DMS 273 treated with DMSO at 0.1 percent for 48 hours (cell line): ENCODE results near the gene MAPK8.

Source experiments
- DNase-seq: peaks from one replicate; lab custom pipeline; 2025; lab: John Stamatoyannopoulos, UW

The MAPK8 gene

DNA sequence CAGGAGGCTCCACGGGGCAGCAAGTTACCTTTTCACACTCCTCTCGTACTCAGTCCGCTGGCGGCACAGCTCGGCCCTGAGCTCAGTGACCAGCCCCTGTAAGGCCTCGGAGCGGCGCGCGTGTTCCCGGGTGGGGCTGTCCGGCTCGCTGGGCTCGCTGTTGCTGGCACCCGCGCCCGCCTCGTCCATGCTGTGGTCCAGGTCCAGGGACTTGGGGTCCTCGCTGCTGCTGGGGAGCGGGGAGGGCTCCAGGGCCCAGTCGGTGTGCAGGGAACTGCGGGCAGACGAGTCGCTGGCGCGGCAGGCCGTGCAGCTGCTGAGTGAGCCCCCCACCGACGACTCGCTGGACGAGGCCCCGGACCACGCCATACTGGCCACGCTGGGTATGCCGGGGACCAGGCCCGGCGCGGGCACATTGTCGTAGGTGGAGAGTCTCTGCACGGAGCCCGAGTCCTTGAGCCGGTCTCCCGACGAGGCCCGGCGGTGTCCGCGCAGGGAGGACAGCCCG is 143.8 kb downstream of the MAPK8 start:
- DNase-seq = no peak

DNA sequence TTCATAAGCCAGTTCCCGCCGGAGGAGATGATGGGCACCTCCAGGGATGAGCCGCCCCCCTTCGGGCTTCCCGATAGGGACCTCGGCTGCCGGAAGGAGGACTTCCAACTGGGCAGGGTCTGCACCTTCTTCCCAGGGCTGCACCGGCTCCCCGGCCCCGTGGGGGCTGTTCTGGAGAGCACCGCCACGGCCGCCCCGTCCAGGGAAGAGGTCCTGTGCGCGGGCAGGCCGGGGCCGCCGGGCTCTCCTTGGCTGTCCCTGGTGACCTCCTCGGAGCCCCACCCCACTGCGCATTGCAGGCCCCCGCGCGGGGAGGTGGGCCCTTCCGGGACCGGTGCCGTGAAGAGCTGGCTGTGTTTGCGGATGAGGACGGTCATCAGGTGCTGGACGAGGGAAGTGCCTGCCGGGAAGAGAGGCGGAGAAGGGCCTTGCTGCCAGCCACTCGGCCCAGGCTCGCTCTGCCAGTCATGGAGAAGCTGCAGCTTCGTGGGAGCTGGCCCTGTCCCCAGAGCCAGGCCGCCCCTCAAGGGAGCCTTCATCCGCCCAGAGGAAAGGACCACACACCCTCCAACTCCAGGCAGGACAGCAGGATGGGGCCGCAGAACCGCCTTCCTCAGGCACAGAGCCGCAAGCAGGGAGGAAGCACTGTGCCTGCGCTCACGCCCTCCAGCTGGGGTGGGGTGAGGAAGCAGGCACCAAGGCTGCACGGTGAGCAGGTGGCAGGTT is 144.4 kb downstream of the MAPK8 start:
- DNase-seq = no peak

DNA sequence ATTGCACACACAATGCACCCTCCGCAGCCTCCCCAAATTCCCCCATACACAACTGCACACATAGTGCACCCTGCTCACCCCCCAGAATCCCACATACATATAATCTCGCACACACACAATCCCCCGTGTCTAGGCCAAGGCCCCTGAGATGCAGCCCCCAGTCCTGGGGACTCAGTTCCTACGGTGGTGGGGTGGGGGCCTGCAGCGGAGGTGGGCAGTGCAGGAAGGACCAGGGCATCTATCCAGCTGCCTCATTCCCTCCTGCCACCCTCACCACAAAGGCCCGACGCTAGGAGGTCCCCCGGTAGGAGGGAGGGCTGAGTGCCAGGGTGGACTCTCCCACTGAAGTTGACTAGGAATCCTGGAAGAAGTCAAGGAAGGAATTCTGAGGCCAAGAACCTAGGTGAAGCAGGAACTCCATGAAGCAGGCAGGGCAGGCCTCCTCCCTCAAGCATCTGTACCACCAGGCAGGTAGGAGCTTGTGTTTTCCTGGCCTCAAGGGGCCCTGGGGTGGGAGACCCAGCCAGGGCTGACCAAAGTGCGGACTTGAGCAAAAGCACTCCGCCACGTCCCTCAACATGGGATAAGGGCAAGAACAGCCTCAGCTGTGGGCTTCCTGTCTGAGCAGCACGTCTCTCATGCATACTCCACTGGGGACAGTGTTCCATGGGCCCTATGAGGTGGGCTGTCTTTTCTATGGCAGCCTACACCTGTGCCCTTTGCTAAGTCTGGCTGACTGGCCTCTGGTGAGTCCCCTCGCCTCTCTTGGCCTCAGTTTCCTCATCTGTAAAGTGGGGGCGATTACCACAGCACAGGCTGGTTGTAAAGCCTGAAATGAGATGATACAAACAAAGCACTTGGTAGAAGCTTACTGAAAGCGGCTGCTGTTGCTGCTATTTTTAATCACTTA is 145.7 kb downstream of the MAPK8 start:
- no peak for DNase-seq

DNA sequence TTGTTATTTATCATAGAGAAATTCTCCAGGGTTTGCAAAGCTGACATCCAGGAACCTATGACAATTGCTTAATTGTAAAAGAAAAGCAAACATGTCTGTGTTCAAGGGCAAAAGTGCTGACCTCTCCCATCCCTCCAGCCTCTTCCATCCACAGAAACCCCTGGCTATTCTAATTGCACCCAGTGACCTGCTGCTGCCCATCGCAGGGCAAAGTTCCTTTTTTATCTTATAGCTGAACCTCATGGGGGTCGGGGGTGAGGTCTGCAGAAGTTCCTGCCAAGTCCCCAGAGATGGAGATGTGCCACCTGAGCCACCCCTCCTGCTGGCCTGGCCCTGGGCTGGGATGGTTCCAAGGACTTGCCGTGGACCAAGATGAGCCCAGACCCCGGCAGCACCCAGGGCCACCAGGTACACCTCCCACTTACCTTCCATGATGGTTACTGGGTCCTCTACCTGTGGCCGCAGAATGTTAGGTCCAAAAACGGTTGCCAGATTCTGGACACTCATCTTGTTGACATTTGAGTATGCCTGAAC is 146.5 kb downstream of the MAPK8 start:
- no peak for DNase-seq

DNA sequence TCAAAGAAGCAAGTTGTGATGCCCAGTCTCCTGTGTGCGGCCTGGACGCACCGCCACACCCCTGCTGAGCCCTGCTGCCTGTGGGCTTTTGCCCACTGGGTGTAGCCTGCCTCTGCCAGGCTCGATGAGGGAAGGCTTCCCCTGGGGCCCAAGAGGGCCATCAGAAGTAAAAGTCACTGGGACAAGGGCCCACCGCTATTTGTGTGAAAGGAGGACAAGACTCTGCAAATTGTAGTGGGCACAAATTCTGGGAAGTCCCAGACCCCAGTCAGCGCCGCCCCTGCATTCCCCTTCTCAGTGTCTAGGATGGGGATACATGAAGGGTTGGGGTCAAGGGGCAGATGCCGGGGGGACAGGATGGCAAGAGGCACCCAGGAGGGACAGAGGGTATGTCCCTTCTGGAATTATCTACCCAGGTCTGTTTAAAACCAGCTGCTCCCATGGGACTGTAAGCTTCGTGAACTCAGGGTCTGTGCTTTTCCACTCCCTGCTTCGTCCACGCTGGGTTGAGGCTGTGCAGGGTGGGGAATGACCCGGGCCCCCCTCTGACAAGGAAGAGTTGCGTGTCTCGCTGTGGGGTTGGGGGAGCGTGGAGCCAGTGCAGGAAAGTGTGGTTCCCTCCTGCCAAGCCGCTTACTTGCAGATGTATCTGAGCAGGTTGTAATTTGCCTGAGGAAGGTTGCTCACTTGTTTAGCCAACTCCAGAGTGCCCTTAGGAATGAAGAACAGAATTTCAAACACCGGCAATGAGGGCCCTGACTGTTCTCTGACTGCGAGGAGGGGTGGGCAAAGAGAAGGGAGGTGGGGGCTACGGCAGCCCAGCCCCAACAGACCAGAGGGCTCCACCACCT is 147.2 kb downstream of the MAPK8 start:
- DNase-seq = no peak

DNA sequence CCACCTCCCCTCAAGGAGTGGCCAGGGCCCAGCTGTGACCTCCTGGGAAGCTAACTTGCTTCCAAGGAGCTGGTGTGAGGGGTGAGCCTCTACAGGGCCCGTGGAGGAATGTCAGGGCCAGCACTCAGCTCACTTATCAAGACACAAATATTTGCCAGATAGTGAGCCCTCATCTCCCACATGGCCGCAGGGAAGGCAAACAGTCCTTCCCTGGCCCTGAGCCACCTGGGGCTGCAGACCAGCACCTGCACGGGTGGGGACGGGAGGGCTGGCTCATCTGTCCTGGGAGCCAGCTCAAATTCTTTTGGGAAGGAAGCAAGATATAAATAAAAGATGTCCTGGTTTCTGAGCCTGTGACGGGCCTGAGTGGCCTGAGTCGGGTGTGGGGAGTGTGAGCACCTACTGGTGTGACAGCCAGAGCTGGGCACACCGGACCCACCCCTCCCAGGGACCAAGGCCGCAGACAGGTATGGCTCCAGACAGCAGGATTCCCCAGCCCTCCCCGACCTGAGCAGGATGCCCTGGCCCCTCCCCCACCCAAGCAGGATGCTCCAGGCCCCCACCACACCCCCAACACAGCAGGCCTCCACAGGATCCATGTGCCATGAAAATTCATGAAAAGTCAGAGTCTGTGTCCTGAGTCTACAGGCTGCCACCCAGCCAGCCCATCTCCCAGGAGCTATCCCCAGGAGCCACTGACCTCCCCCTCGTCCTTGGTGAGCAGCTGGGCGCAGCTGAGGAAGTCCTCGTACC is 148.0 kb downstream of the MAPK8 start:
- DNase-seq = no peak

DNA sequence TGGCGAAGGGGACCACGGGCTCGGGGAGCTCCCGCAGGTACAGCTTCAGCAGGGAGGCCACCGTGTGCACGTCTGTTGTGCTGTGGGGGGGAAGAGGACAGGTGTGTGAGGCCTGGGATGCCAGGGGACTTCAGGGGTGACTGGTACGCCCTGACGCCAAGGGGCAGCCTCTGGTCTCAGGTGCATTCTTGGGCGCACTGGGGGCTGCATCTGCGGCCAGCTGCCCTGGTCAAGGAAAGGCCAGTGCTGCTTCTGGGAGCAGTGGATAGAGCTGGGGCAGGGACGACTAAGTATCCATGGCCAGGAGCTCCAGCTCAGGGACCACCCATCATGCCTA is 148.5 kb downstream of the MAPK8 start:
- no peak for DNase-seq

DNA sequence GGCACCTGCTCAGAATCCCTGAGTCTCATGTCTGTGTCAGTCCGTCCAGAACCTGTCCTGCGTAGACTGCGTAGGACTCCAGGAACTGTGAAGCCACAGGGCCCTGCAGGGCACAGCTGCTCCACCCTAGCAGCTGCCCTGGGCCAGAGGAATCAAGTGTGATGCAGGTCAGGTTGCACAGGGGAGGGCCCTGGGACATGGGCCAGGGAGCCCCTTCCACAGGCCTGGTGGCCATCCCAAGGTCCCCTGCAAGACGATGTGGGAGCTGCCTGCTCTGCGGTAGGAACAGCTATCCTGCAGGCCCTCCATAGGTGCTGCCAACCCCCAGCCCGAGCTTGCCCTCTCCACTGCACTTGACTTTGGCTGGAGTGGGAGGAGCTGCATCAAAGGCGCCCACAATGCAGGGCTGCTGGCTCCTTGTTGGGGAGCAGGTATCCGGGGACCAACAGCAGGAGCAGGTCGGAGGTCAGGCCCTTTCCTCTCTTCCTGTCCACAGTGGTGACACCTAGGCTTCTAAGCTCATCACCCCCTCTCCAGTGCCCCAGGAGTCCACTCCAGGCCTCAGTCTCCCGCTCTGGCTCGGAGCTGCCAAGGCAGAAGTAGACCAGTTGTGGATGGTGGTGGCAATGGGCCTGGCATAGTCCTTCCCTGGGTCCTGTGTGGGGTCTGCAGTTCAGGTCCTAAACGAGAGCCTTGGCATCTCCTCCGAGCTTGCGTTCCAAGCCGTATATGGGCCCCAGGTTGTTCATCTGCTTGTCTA is 149.1 kb downstream of the MAPK8 start:
- DNase-seq = no peak

DNA sequence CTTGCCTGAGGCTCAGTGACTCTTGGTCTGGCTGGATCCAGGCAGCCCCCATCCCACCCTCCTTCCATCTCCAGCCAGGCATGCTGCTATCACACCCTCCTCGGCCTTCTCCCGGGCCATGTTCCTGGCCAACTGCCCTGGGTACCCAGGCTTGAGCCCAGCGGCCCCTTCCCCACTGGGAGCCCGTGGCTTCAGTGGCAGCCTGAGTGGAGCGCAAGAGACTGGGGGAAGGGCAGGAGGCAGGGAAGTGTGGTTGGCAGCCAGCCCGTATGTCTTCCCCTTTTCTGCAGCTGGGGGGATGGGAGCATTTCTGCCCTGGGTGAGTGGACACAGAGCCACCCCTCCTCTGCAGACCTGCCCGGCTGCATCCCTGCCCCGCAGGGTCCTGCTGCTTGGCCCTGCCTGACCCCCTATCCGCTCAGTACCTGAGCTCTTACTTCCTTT is 149.9 kb downstream of the MAPK8 start:
- DNase-seq = no peak

DNA sequence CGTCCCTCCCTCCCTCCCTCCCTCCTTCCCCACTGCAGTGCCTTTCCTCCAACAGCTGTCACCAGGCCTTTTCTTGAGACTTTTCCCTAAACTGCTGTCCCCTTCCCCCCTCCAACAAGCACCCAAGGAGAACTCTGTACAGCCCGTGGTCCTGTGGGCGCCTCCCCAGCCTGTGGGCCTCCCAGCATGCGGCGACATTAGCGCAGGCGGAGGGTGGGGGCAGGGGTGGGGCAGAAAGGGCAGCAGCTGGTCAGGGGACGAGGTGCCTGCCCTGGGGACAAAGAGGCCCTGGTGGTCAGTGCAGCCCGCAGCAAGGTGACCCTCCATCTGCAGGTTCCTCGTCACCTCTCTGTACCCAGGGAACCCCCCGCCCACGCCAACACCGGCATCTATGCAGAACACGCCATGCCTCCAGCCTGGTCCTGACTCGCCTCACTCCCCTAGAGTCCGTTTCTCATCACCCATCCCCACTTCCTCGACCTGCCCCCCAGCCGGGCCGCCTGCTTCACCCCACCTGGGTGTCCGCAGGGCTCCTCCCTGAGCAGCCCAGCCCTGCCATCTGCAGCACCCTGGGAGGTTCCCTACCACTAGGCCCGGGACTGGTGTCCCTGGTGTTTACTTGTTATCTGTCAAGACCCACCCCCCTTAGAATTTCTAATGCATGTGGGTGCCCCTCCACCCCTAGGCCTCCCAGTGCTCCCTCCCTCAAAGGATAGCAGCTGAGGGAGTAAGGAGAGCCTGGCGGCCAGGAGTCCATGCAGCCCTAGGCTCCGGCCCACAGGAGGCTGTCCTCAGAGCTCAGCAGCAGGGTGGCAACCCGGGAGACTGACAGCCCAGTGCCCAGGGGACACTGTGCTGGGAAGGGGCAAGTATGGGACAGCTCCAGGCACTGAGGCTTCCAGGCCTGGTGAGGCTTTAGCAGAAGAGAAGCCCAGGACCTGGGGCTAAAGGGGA is 150.6 kb downstream of the MAPK8 start:
- no peak for DNase-seq

DNA sequence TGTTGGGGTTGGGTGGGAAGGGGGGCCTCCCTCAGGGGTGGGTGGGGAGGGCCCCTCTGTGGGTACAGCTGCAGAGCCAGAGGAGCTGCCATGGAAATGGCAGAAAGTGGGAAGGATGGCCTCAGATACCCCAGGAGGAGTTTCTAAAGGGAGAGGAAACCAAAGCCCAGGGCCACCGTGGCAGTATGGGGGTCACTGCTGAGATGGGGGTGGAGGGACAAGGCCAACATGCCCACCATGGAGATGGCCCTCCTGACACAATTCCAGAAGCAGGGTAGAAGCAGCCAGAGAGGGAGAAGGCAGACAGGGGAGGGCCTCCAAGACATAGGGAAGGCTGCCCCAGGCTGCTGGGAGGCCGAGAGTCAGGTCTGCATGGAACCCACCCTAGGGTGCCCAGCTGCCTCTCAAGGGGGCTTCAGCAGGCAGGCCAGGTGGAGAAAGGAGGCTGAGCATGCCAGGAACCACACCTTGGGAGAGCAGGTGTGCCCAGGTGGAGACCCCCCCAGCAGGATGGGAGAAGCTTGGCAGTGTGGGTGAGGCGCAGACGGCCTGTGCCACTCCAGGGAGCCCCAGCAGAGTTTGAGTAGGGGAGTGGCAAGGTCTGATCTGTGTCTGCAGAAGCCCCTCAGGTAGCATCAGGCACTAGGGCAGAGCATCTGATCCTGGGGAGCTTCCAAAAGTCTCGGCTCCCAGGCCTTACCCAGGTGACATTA is 151.6 kb downstream of the MAPK8 start:
- DNase-seq = no peak

DNA sequence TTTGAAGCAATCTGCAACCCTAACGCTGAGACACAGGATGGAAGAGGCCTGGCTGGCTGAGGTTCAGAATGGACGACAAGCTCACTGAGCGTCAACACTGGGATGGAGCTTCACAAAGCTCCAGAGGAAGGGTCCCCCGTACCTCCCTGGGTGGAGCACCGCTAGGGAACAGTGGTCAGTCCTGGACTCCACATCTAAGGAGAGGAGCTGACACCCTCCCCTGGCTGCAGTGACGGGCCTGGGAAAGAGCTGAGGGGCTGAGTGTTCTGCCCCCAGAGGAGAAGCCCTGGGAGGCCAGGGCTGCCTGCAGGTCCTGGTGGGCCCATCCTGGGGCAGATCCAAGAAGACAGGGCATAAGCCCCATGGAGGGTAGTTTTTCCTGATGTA is 152.2 kb downstream of the MAPK8 start:
- DNase-seq = no peak

DNA sequence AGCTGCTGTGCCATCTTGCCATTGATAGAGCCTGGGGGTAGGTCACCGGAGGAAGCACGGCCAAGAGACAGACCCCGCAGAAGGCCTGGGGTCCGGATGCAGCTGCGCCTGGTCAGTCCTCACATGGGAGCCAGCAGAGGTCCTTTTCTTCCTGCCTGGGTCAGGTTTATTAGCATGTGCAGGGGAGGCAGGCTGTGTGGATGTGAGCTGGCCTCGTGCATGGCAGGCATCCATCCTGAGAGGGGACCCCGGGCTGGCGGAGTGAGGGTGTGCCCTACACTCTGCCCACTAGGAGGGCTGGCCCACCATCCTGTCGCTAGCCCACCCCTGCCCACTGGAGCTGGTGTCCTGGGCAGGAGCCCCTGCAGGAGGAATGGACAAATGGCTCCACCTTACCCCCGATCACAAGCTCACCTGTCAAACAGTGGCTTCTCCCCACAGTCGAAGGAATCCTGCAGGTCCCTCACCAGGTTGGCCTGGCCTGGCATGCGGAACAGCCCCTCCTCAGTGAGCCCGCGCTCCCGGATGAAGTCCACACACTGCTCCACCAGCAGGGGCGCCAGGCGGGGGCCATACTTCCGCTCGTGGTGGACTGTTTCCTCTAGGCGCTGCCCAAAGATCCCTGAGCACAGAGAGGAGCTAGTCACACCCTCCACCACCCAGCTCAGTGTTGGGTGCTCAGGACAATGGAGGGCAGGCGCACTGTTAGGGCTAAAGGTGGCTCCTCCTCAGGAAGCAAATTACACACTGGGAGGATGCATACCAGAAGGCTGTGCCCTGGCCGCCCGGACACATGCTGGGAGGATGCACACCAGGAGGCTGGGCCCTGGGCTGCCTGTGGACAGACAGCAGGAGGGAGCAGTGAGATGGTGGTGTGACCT is 153.0 kb downstream of the MAPK8 start:
- DNase-seq = no peak

DNA sequence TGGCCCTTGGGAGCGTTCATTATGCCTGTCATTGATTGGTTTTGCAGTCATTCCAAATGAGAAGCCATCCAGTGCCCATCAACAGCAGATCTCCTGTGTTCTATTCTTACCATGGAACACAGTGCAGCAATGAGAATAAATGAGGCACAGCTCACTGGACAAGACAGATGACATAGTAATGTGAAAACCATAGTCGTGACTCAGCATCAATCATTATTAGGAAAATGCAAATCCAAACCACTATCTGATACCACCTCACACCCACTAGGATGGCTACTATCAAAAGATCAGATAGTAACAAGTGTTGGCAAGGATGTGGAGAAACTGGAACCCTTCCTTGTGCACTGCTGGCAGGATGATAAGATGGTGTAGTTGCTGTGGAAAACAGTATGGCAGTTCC is 153.7 kb downstream of the MAPK8 start:
- DNase-seq = no peak

DNA sequence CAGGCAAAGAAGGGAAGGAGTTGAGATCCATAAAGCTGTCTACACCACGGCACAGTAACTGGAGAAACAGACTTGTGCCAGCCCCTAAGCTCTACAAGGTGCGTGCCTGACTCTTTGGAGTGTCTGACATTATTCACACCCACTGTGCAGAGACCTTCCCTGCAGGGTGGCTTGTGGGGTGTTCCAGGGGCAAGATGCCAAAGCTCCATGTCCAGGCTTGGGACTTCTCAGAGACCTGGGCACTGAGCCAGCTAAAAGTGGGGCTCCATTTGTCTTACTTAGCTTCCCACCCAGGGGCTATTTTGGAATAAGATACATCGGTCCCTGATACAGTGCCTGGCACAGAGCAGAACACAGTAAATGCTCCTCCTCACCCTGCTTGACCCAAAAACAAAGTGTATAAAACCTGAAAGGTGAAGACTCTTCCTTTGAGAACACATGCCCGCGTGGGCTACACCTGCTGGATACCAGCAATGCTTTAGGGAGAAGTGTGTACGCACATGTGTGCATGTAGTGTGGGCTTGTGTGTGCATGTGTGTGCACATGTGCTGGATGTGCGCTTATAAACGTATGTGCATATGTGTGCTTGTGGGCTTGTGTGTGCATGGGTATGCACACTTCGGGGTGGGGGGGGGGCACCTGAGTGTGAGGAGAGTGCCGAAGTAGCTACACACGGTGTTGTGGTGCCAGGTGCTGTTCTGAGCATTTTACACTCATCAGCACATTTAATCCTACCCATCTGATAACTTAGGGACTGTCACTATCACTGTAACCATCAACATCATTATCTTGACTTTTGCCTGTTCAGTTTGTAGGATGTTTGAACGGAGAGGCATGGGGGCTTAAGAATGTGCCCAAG is 155.4 kb downstream of the MAPK8 start:
- DNase-seq = no peak

DNA sequence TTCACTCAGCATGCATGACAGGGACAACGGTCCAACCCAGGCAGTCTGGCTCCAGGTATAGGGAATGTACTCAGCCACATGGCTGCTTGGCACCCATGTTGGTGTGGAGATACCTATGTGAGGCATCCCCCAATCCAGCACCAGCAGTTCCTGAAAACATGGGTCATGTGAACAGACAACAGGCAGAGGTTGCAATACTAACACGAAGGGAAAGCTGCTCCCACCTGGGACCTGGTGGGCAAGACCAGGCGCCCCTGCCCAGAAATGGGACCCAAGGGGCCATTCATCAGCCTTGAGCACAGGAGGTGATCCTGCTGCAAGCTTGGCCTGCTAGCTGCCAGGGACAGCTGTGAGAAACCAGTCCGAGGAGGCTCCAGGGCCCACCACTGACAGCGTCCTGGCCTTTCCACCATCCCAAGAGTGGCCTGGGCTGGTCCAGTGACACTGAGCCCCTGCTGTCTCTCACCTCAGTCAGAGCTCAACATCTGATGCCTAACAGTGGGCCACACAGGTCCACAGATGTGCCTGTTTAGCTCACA is 156.1 kb downstream of the MAPK8 start:
- no peak for DNase-seq
